HL-60 (cell line): ENCODE data around the gene ADPGK.

ENCODE experiments used
- DNase-seq, 2 experiments: peaks; one replicate each; pipeline ENCODE4 v3.0.0-alpha.2; 2010 to 2020; ENCODE audit warnings: low read depth in 1 of 2, low spot score in 1 of 2
- H3K27ac ChIP-seq: fragments of 250-450 bp; sonication (Bioruptor Pico); replicated peaks from 2 replicates; pipeline ENCODE4 v1.5.1; 2020; ENCODE audit warnings: mild to moderate bottlenecking, moderate library complexity
- H3K27me3 ChIP-seq: fragments of 250-450 bp; sonication (Bioruptor Pico); 2 replicates; pipeline ENCODE4 v1.5.1; 2021; ENCODE audit warnings: mild to moderate bottlenecking, moderate library complexity; ENCODE audit not compliant: insufficient read depth, poor library complexity, severe bottlenecking
- H3K4me3 ChIP-seq: replicated peaks from 2 replicates; pipeline ENCODE4 v1.5.1; 2011; ENCODE audit warnings: mild to moderate bottlenecking, control low read depth, low read length; ENCODE audit not compliant: insufficient read depth
- CTCF ChIP-seq: IDR thresholded peaks from one replicate; pipeline ENCODE4 v1.5.1; 2011; ENCODE audit warnings: low read length, control low read depth, inconsistent platforms; ENCODE audit not compliant: insufficient read depth
- GABPA ChIP-seq: IDR thresholded peaks from 2 replicates; pipeline ENCODE4 v1.6.1; 2012; ENCODE audit warnings: low read depth
- POLR2AphosphoS5 ChIP-seq: IDR thresholded peaks from 2 replicates; pipeline ENCODE4 v1.6.1; 2012; ENCODE audit warnings: low read depth
- REST ChIP-seq: IDR thresholded peaks from 2 replicates; pipeline ENCODE4 v1.6.1; 2012; ENCODE audit warnings: low read depth; ENCODE audit not compliant: insufficient replicate concordance
- SPI1 ChIP-seq: IDR thresholded peaks from 2 replicates; pipeline ENCODE4 v1.6.1; 2012; ENCODE audit warnings: low read depth, mild to moderate bottlenecking, borderline replicate concordance
- long read RNA-seq: library from polyadenylated mRNA; unstranded; transcript quantifications from one replicate; pipeline ENCODE4 v2.0.0, GENCODE V29; 2020

ADPGK gene
- long read RNA-seq, full-length matches to known transcripts, result 74 of 748 reads
- long read RNA-seq, partial matches to known transcripts, result 42 of 748 reads
- long read RNA-seq, other reads (novel, unspliced or antisense), result 632 of 748 reads

GRCh38 chr15:72783640-72784455 lies at the start of gene ADPGK:
TSS of gene ADPGK (minus strand) at chr15:72783758. CDS start at chr15:72783691, 67 bp downstream.
- Histone ChIP-seq H3K27me3 (no peaks in the 10 kb centered on the region), H3K4me3 (peak within 1 kb of the TSS; percentile 87), H3K27ac (peak within 1 kb of the TSS; percentile 96)
- peak; percentile 3 for TF ChIP-seq CTCF
- peak; percentile 17 for TF ChIP-seq REST
- TF ChIP-seq POLR2AphosphoS5, result peak; percentile 92
- TF ChIP-seq GABPA, result no peak
- TF ChIP-seq SPI1, result no peak
- peak; percentile 87 to 92 for DNase-seq

GRCh38 chr15:72827226-72827625 lies 43.7 kb upstream of the ADPGK start:
- TF ChIP-seq REST, result no peak
- no peak for TF ChIP-seq POLR2AphosphoS5
- TF ChIP-seq GABPA, result no peak
- TF ChIP-seq CTCF, result no peak
- TF ChIP-seq SPI1, result no peak
- Histone ChIP-seq H3K27ac (no peak overlapping the region), H3K4me3 (no peak overlapping the region), H3K27me3 (no peaks in the 10 kb centered on the region)
- no peak for DNase-seq

- no peak overlapping the region for H3K27ac ChIP-seq
- TF ChIP-seq CTCF (no peak), POLR2AphosphoS5 (no peak), SPI1 (no peak), REST (no peak), GABPA (no peak)
- DNase-seq, result no peak
- H3K27me3 ChIP-seq, result no peaks in the 10 kb centered on the region
- H3K4me3 ChIP-seq, result no peak overlapping the region
These were observed 43.1 kb upstream of the ADPGK start for GRCh38 chr15:72826611-72827010.
